GM21825 (cell line): Measurements from ENCODE around the gene NRXN2.
"Not testable (repeated sequence)": the region's sequence is repeated elsewhere in the genome, so short reads cannot be mapped to it uniquely, and the experiment has no call there.

Source experiments
- ATAC-seq: cut with Tn5 transposase; IDR thresholded peaks from one replicate; pipeline ENCODE4 v1.9.1; 2021; ENCODE audit warnings: mild to moderate bottlenecking, moderate library complexity; ENCODE audit not compliant: unreplicated experiment

NRXN2 gene

GRCh38 chr11:64569300-64569970 lies 153.6 kb downstream of the NRXN2 start:
- ATAC-seq: no peak

- ATAC-seq: no peak
Observed at GRCh38 chr11:64568584-64569140, 154.3 kb downstream of the NRXN2 start.

- ATAC-seq: no peak
Observed at GRCh38 chr11:64568041-64568571, 154.9 kb downstream of the NRXN2 start.

GRCh38 chr11:64566915-64567891 lies 155.8 kb downstream of the NRXN2 start:
- no peak for ATAC-seq

GRCh38 chr11:64566042-64566914 lies 156.7 kb downstream of the NRXN2 start:
- no peak for ATAC-seq

- ATAC-seq: no peak
Observed at GRCh38 chr11:64564947-64565889, 157.8 kb downstream of the NRXN2 start.

- no peak for ATAC-seq
Observed at GRCh38 chr11:64564419-64564818, 158.6 kb downstream of the NRXN2 start.

- no peak for ATAC-seq
Observed at GRCh38 chr11:64563966-64564365, 159.0 kb downstream of the NRXN2 start.

- ATAC-seq: no peak
Observed at GRCh38 chr11:64562723-64563351, 160.2 kb downstream of the NRXN2 start.

- ATAC-seq: no peak
Observed at GRCh38 chr11:64561984-64562722, 160.8 kb downstream of the NRXN2 start.

- not testable (repeated sequence) for ATAC-seq
Observed at GRCh38 chr11:64561429-64561828, 161.6 kb downstream of the NRXN2 start.

- no peak for ATAC-seq
Observed at GRCh38 chr11:64560941-64561340, 162.1 kb downstream of the NRXN2 start.

- no peak for ATAC-seq
Observed at GRCh38 chr11:64560139-64560771, 162.7 kb downstream of the NRXN2 start.

GRCh38 chr11:64559351-64560138 lies 163.5 kb downstream of the NRXN2 start:
- ATAC-seq: no peak

GRCh38 chr11:64558869-64559268 lies 164.1 kb downstream of the NRXN2 start:
- no peak for ATAC-seq

GRCh38 chr11:64558065-64558745 lies 164.8 kb downstream of the NRXN2 start:
- ATAC-seq: no peak
